DND-41 (cell line): ENCODE measurements around the gene RNF181.
"Not testable (repeated sequence)": the region's sequence is repeated elsewhere in the genome, so short reads cannot be mapped to it uniquely, and the experiment has no call there.

Experiments used
- ATAC-seq: fragments of 200-7000 bp; cut with Tn5 transposase; 3 replicates; pipeline ENCODE4 v1.9.1; 2021; ENCODE audit warnings: low read depth; ENCODE audit not compliant: insufficient read depth
- DNase-seq: peaks from one replicate; pipeline ENCODE4 v3.0.0-alpha.2; 2020
- H2AFZ ChIP-seq: 2 replicates; pipeline ENCODE4 v1.6.0; 2012; ENCODE audit warnings: low read depth, low read length
- H3K27ac ChIP-seq: 2 replicates; pipeline ENCODE4 v1.5.1; 2012; ENCODE audit warnings: low read length, inconsistent platforms
- H3K27me3 ChIP-seq: fragments of 200-600 bp; sonication (generic); 2 replicates; pipeline ENCODE4 v1.6.0; 2012; ENCODE audit warnings: low read length, mild to moderate bottlenecking, inconsistent platforms; ENCODE audit not compliant: insufficient read depth, poor library complexity
- H3K36me3 ChIP-seq: 2 replicates; pipeline ENCODE4 v1.5.1; 2012; ENCODE audit warnings: low read length, inconsistent platforms; ENCODE audit not compliant: insufficient read depth
- H3K4me1 ChIP-seq: 2 replicates; pipeline ENCODE4 v1.5.1; 2012; ENCODE audit warnings: mild to moderate bottlenecking, low read length; ENCODE audit not compliant: insufficient read depth
- H3K4me2 ChIP-seq: 2 replicates; pipeline ENCODE4 v1.6.0; 2012; ENCODE audit warnings: mild to moderate bottlenecking, moderate library complexity, low read length, inconsistent platforms; ENCODE audit not compliant: insufficient read depth
- H3K4me3 ChIP-seq, 2 experiments: fragments of 200-600 bp in 1 of 2; shearing (Covaris generic) in 1 of 2; 2 replicates each; pipeline ENCODE4 v1.5.1; 2012 to 2016; ENCODE audit warnings: inconsistent platforms in 2 of 2, low read length in 2 of 2, mild to moderate bottlenecking in 2 of 2, low read depth in 1 of 2, moderate library complexity in 1 of 2
- H3K79me2 ChIP-seq: 2 replicates; pipeline ENCODE4 v1.6.0; 2012; ENCODE audit warnings: low read length, inconsistent platforms; ENCODE audit not compliant: insufficient read depth
- H3K9ac ChIP-seq: 2 replicates; pipeline ENCODE4 v1.6.0; 2012; ENCODE audit warnings: low read depth, mild to moderate bottlenecking, inconsistent platforms, low read length, moderate library complexity
- H3K9me3 ChIP-seq: 2 replicates; pipeline ENCODE4 v1.5.1; 2012; ENCODE audit warnings: low read length, moderate library complexity, mild to moderate bottlenecking, inconsistent platforms; ENCODE audit not compliant: insufficient read depth, severe bottlenecking
- H4K20me1 ChIP-seq: 2 replicates; pipeline ENCODE4 v1.6.0; 2012; ENCODE audit warnings: low read length; ENCODE audit not compliant: insufficient read depth
- CTCF ChIP-seq: IDR thresholded peaks from 2 replicates; pipeline ENCODE4 v1.5.1; 2012; ENCODE audit warnings: borderline replicate concordance, low read length, moderate library complexity, mild to moderate bottlenecking; ENCODE audit not compliant: poor library complexity, severe bottlenecking; ENCODE audit errors: extremely low read depth
- EZH2 ChIP-seq: IDR thresholded peaks from 3 replicates; pipeline ENCODE4 v1.6.1; 2012; ENCODE audit warnings: borderline replicate concordance, low read depth, mild to moderate bottlenecking, moderate library complexity, low read length, inconsistent platforms; ENCODE audit not compliant: severe bottlenecking

Gene RNF181

GRCh38 chr2:85590950-85591349, 4.6 kb upstream of the RNF181 start:
- no peak overlapping the region for H3K27ac ChIP-seq
- no peak overlapping the region for H3K4me3 ChIP-seq
- H4K20me1 ChIP-seq, result peaks cover 3% of the 10 kb centered on the region; the same call in 1 of the 2 replicates
- H2AFZ ChIP-seq, result no peak overlapping the region
- DNase-seq (no peak), ATAC-seq (no peak)
- peaks cover 16% of the 10 kb centered on the region for H3K79me2 ChIP-seq
- no peak overlapping the region for H3K4me2 ChIP-seq
- TF ChIP-seq EZH2, result no peak
- no peak for TF ChIP-seq CTCF
- H3K4me1 ChIP-seq, result peaks cover 17% of the 10 kb centered on the region
- H3K9me3 ChIP-seq, result no peaks in the 10 kb centered on the region
- no peaks in the 10 kb centered on the region for H3K36me3 ChIP-seq
- no peak overlapping the region for H3K9ac ChIP-seq
- no peaks in the 10 kb centered on the region for H3K27me3 ChIP-seq

- ATAC-seq (no peak), DNase-seq (no peak)
- Histone ChIP-seq H3K27me3 (no peaks in the 10 kb centered on the region), H4K20me1 (peaks cover 5% of the 10 kb centered on the region; the same call in 1 of the 2 replicates), H3K36me3 (peaks cover 2% of the 10 kb centered on the region; the same call in 1 of the 2 replicates), H3K27ac (no peak overlapping the region), H3K4me3 (no peak overlapping the region), H3K4me2 (no peak overlapping the region), H3K9me3 (no peaks in the 10 kb centered on the region), H2AFZ (no peak overlapping the region), H3K4me1 (peaks cover 22% of the 10 kb centered on the region), H3K79me2 (peaks cover 22% of the 10 kb centered on the region), H3K9ac (no peak overlapping the region)
- TF ChIP-seq EZH2 (no peak), CTCF (no peak)
Measured at GRCh38 chr2:85591563-85591962, 4.0 kb upstream of the RNF181 start.

- H3K4me2 ChIP-seq, ATAC-seq, H3K9me3 ChIP-seq, H2AFZ ChIP-seq, H3K4me3 ChIP-seq, H3K27me3 ChIP-seq, H3K9ac ChIP-seq, DNase-seq, H3K36me3 ChIP-seq, H3K27ac ChIP-seq: not testable (repeated sequence)
- Histone ChIP-seq H3K79me2 (peaks cover 30% of the 10 kb centered on the region), H3K4me1 (peaks cover 30% of the 10 kb centered on the region), H4K20me1 (peaks cover 12% of the 10 kb centered on the region; the same call in 1 of the 2 replicates)
Measured at GRCh38 chr2:85592299-85592698, 3.2 kb upstream of the RNF181 start.

- Histone ChIP-seq H3K36me3 (peaks cover 15% of the 10 kb centered on the region), H3K4me1 (peaks cover 27% of the 10 kb centered on the region), H3K27me3 (no peaks in the 10 kb centered on the region), H3K4me3 (no peak overlapping the region), H3K27ac (no peak overlapping the region), H3K9ac (no peak overlapping the region), H4K20me1 (peaks cover 13% of the 10 kb centered on the region; the same call in 1 of the 2 replicates), H3K9me3 (no peaks in the 10 kb centered on the region), H3K4me2 (no peak overlapping the region), H3K79me2 (peaks cover 33% of the 10 kb centered on the region), H2AFZ (no peak overlapping the region)
- TF ChIP-seq CTCF, result no peak
- TF ChIP-seq EZH2, result no peak
- no peak for ATAC-seq
- DNase-seq, result no peak
Measured at GRCh38 chr2:85593023-85593422, 2.5 kb upstream of the RNF181 start.
